Right atrium auricular region (tissue), 2 donors: ENCODE results near the gene XAB2. TPM values are rescaled to one million over a fixed set of nuclear protein-coding genes. Genes with fewer than 3 reads are reported as not detected.
"Not testable (repeated sequence)": the region's sequence is repeated elsewhere in the genome, so short reads cannot be mapped to it uniquely, and the experiment has no call there.

Experiments used
- DNase-seq: peaks from one replicate; pipeline ENCODE4 v3.0.0-alpha.2; 2019; ENCODE audit warnings: low spot score
- H3K27ac ChIP-seq, 2 donors: fragments of 200-600 bp; sonication (generic); 1 replicate in 1 of 2; 2 replicates in 1 of 2; pipeline ENCODE4 v1.5.1; 2016 to 2019
- H3K27me3 ChIP-seq, 2 donors: fragments of 200-600 bp; sonication (generic); one replicate each; pipeline versions ENCODE4 v1.5.1 to v1.6.0; 2017 to 2019
- H3K36me3 ChIP-seq: fragments of 200-600 bp; sonication (generic); one replicate; pipeline ENCODE4 v1.5.1; 2016
- H3K4me1 ChIP-seq, 2 donors: fragments of 200-600 bp; sonication (generic); one replicate each; pipeline versions ENCODE4 v1.5.1 to v1.6.0; 2017 to 2019
- H3K4me3 ChIP-seq, 2 donors: fragments of 200-600 bp; sonication (generic); 1 replicate in 1 of 2; 2 replicates in 1 of 2; pipeline ENCODE4 v1.5.1; 2017 to 2019; ENCODE audit warnings: mild to moderate bottlenecking in 1 of 2, moderate library complexity in 1 of 2
- H3K9me3 ChIP-seq, 2 donors: fragments of 200-600 bp; sonication (generic); one replicate each; pipeline ENCODE4 v1.5.1; 2019
- CTCF ChIP-seq, 2 donors: fragments of 200-600 bp; sonication (generic); IDR thresholded peaks; one replicate each; pipeline ENCODE4 v1.5.1; 2019; ENCODE audit warnings: antibody characterized with exemption in 2 of 2
- total RNA-seq, 2 donors: library from RNA; depleted of rRNA; stranded (reverse); fragments of >200 nt; gene quantifications; one replicate each; pipeline ENCODE4 v1.1.0, GENCODE V29; 2016

XAB2 gene
- total RNA-seq, 2 donors from 2014 or later: 21.5 to 25.9 TPM

- DNase-seq: no peak
Observed at GRCh38 chr19:7647156-7647555, 17.8 kb upstream of the XAB2 start.

GRCh38 chr19:7646426-7646700 lies 17.0 kb upstream of the XAB2 start:
- Histone ChIP-seq H3K36me3 (no peaks in the 10 kb centered on the region), H3K9me3 (no peaks in the 10 kb centered on the region), H3K27me3 (no peaks in the 10 kb centered on the region), H3K4me3 (no peak overlapping the region), H3K4me1 (no peaks in the 10 kb centered on the region), H3K27ac (no peak overlapping the region)
- DNase-seq: no peak
- TF ChIP-seq CTCF (IDR thresholded peaks at IDR 0.05): no peak

More at GRCh38 chr19:7647156-7647555, 17.8 kb upstream of the XAB2 start:
- H3K27ac ChIP-seq: no peak overlapping the region
- H3K4me3 ChIP-seq: no peak overlapping the region
- TF ChIP-seq CTCF (IDR thresholded peaks at IDR 0.05): no peak
- H3K36me3 ChIP-seq: no peaks in the 10 kb centered on the region
- no peaks in the 10 kb centered on the region for H3K27me3 ChIP-seq
- H3K4me1 ChIP-seq: peaks cover 0 to 4% of the 10 kb centered on the region in 2 donors
- no peaks in the 10 kb centered on the region for H3K9me3 ChIP-seq

GRCh38 chr19:7645656-7646425 lies 16.5 kb upstream of the XAB2 start:
- no peaks in the 10 kb centered on the region for H3K4me1 ChIP-seq
- no peak for TF ChIP-seq CTCF (IDR thresholded peaks at IDR 0.05)
- no peaks in the 10 kb centered on the region for H3K9me3 ChIP-seq
- DNase-seq: no peak
- H3K27me3 ChIP-seq: no peaks in the 10 kb centered on the region
- no peak overlapping the region for H3K27ac ChIP-seq
- no peaks in the 10 kb centered on the region for H3K36me3 ChIP-seq
- no peak overlapping the region for H3K4me3 ChIP-seq

GRCh38 chr19:7645163-7645562 lies 15.8 kb upstream of the XAB2 start:
- no peak overlapping the region for H3K27ac ChIP-seq
- no peaks in the 10 kb centered on the region for H3K4me1 ChIP-seq
- H3K27me3 ChIP-seq: no peaks in the 10 kb centered on the region
- no peak overlapping the region for H3K4me3 ChIP-seq
- H3K36me3 ChIP-seq: no peaks in the 10 kb centered on the region
- TF ChIP-seq CTCF (IDR thresholded peaks at IDR 0.05): no peak
- DNase-seq: no peak
- H3K9me3 ChIP-seq: no peaks in the 10 kb centered on the region

GRCh38 chr19:7644550-7644877 lies 15.2 kb upstream of the XAB2 start:
- H3K4me1 ChIP-seq: no peaks in the 10 kb centered on the region
- DNase-seq: no peak

GRCh38 chr19:7643629-7644549 lies 14.5 kb upstream of the XAB2 start:
- H3K4me3 ChIP-seq, H3K4me1 ChIP-seq, H3K27me3 ChIP-seq, H3K27ac ChIP-seq, H3K36me3 ChIP-seq, DNase-seq, H3K9me3 ChIP-seq: not testable (repeated sequence)

More at GRCh38 chr19:7644550-7644877, 15.2 kb upstream of the XAB2 start:
- Histone ChIP-seq H3K9me3 (no peaks in the 10 kb centered on the region), H3K36me3 (no peaks in the 10 kb centered on the region), H3K27ac (no peak overlapping the region), H3K4me3 (no peak overlapping the region), H3K27me3 (no peaks in the 10 kb centered on the region)
- TF ChIP-seq CTCF (IDR thresholded peaks at IDR 0.05): no peak
